GM19438 (cell line): ENCODE measurements around the gene CCDC78.

ENCODE experiments used
- ATAC-seq: cut with Tn5 transposase; IDR thresholded peaks from one replicate; pipeline ENCODE4 v1.9.1; 2021; ENCODE audit warnings: low read depth; ENCODE audit not compliant: unreplicated experiment

The CCDC78 gene

DNA sequence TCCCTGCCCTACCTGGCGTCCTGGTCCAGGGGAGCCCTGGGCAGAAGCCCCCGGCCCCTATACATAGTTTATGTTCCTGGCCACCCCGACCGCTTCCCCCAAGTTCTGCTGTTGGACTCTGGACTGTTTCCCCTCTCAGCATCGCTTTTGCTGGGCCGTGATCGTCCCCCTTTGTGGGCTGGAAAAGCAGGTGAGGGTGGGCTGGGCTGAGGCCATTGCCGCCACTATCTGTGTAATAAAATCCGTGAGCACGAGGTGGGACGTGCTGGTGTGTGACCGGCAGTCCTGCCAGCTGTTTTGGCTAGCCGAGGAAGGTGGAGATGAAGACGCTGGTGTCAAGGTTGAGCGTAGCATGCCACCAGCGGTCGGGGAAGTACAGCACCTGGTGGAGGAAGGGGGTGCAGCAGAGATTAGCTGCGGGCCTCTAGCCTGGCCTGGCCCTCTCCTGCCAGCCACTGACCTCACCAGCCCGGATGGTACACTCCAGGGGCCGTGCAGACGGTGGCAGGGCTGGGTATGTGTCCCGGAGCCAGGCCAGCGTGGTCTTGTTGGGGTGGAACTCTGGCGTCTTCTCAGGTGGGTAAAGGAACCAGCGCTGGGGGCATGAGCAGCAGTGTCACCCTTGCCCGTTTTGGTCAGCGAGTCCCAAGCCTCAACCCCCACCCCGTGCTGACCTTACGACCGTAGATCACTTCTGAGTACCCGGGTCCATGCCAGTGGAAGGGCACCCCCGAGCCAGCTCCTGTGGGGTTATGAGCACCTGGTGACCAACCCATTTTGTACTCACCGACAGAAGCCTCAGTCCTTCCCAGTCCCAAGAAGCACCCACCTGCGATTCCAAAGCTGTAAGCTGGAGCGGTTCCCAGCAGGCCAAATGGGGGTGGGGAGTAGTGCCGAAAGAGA lies 43.5 kb downstream of the CCDC78 start:
- ATAC-seq = no peak

DNA sequence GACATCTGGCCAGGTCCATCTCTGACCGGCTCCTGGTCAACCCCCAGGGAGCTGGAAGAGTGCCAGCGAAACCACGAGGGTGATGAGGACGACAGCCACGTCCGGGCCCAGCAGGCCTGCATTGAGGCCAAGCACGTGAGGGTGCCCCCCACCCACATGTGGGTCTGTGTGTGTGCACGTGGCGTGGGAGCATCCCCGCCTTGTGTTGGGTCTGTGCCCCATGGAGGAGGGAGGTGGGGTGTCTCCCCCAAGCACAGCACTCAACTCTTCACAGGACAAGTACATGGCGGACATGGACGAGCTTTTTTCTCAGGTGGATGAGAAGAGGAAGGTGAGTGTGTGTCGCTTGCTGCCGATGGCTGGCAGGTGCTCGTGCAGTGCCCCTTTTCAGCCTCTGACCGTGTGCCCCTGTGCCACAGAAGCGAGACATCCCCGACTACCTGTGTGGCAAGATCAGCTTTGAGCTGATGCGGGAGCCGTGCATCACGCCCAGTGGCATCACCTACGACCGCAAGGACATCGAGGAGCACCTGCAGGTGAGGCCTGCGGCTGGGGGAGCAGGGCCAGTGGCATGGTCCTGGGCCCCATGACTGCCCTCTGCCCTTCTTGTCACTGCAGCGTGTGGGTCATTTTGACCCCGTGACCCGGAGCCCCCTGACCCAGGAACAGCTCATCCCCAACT lies 44.4 kb downstream of the CCDC78 start:
- ATAC-seq = no peak

DNA sequence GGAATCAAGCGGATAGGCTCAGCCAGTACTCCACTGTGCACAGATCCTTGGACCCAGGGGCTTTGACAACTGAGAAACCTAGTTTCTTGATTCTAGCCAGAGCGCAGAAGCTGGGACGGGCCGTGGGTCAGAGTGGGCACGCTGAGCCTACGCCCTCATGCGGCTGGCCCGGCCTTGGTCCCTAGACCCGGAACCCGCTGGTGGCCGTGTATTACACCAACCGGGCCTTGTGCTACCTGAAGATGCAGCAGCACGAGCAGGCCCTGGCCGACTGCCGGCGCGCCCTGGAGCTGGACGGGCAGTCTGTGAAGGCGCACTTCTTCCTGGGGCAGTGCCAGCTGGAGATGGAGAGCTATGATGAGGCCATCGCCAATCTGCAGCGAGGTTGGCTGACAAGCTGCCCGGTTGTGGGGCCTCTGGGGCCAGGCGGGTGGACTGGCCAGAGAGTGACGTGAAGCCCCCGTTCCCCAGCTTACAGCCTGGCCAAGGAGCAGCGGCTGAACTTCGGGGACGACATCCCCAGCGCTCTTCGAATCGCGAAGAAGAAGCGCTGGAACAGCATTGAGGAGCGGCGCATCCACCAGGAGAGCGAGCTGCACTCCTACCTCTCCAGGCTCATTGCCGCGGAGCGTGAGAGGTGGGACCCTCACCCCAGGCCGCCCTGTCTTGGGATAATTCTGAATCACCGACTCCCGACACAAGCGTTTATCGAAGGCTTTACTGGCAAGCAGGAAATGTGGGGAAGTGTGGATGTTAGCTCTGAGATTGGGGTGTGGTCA lies 45.1 kb downstream of the CCDC78 start:
- no peak for ATAC-seq

DNA sequence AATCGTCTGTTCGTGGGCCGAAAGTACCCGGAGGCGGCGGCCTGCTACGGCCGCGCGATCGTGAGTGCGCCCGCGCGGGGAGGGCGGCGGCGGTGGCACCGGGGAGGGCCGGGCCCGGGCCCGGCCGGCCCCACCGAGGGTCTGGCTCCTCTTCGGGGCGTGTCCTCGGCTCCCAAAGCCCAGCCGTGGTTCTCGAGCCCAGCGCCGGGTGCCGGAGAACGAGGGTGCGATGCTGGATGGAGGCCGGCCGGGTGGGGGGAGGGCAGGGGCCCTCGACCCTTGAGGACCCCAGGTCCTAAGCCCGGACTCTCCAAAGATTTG lies 45.7 kb downstream of the CCDC78 start:
- ATAC-seq = no peak

DNA sequence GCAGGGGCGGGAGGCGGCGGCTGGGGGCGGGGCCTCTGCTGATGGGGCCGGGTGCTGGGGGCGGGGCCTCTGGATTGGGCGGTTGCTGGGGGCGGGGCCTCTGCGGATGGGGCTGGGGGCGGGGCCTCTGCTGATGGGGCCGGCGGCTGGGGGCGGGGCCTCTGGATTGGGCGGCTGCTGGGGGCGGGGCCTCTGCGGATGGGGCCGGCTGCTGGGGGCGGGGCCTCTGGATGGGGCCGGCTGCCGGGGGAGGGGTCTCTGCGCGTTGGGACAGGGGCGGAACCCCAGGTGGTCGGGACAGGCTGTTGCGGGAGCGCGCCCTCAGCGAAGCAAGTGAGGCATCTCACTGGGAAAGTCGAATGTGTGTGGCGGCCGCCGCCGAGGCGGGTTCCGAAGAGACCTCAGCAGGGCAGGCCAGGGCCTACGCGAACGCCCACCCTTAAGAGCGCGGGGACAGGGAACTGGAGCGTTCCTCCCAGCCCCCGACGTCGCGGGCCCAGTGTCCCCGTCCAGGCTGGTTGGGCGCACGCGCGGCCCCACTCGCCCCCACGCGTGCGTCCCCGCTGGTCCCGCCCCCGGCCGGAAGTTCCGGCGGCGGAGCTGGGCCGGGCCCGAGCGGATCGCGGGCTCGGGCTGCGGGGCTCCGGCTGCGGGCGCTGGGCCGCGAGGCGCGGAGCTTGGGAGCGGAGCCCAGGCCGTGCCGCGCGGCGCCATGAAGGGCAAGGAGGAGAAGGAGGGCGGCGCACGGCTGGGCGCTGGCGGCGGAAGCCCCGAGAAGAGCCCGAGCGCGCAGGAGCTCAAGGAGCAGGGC lies 46.2 kb downstream of the CCDC78 start, which contains the start of gene STUB1:
Gene STUB1 (plus strand): TSS at position 597 of the 811 bp plus-strand sequence. CDS start 116 bp downstream, at position 713.
- ATAC-seq = peak; percentile 37

DNA sequence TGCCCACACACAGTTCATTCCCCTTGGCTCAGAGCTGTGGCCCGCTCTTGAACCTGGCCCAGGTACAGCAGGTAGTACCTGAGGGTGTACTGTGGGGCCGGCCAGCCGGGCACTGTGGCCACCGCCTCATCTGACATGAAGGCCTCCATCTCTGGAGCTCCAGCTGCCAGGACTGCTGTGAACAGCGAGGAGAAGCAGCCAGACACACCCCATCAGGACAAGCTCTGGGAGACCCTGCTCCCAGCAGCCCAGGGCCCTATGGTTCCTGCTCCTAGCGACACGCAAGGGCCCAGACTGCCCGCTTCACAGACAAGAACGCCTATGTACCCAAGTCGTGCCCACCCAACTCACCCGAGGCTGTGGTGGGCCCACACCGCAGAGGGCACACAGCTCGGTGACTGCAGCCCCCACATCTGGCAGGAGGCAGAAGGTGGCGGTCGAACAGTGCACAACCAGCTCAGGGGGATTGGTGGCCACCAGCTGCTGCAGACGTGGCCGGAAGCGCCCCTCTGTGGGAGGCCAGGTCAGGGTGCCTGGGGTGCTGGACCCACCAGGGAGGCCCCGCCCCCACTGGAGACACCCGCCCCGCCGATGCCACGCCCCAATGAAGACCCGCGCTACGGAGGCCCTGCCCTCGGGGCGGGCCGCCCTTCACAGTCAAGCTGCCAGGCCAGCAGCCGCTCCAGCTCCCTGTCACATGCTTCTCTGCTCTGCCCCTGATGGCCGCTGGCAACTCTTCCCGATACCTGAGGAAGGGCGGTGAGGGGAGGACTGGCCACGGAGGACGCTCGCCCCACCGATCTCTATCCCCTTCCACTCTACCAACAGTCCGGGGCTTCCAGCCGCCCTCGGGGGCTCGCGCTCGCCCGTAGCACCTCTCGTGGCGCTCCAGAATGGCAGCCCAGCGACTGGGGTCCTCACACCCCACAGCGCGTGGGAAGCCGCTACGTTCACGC lies 47.1 kb downstream of the CCDC78 start:
- ATAC-seq = no peak

DNA sequence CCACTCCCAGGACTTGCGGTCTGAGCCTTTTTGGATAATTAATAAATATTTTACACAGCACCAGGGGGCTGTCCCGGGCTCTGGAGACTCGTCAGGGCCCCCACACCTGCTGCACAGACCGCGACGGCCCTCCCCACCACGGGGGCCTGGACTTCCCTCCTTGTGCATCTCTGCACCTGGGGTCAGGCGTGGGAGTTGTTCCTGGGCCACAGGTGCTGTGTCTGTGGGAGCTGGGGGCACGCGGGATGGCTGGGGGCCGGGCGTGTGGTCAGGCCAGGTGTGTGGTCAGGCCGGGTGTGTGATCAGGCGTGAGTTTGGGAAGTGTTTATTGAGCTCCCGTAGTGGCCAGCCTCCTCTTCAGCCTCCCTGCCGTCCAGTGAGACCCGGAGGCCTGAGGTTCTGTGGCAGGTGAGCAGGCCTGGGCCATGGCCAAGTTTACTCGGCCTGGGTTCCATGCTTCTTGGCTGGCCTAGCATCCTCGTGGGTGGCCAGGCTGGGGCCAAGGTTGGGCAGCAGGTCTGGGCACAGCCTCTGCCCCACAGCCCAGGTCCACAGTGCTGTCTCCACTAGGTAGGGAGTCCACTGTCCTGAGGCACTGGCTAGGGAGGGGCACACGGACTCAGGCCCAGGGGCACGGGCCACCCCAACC lies 47.9 kb downstream of the CCDC78 start:
- no peak for ATAC-seq

DNA sequence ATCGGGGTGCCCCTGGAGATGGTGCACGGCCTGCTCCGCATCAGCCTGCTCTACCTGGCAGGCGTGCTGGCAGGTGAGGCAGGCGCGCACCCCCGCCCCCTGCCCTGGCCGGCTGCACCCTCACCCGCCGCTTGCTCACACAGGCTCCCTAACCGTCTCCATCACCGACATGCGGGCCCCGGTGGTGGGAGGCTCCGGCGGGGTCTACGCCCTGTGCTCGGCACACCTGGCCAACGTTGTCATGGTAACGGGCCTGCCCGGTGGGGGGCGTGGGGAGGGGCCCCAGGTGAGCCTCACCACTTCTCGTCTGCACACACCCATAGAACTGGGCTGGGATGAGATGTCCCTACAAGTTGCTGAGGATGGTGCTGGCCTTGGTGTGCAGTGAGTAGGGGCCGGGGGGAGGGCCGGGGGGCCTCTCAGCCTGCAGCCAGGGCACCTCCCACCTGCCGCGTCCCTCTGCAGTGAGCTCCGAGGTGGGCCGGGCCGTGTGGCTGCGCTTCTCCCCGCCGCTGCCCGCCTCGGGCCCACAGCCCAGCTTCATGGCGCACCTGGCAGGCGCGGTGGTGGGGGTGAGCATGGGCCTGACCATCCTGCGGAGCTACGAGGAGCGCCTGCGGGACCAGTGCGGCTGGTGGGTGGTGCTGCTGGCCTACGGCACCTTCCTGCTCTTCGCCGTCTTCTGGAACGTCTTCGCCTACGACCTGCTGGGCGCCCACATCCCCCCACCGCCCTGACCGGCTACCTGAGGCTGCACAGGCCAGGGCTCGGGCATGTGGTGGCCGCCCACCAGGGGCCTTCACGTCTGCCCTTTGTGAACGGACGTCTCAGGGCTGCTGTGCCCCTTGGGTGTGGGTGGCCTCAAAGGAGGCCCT lies 48.7 kb downstream of the CCDC78 start:
- ATAC-seq = no peak

DNA sequence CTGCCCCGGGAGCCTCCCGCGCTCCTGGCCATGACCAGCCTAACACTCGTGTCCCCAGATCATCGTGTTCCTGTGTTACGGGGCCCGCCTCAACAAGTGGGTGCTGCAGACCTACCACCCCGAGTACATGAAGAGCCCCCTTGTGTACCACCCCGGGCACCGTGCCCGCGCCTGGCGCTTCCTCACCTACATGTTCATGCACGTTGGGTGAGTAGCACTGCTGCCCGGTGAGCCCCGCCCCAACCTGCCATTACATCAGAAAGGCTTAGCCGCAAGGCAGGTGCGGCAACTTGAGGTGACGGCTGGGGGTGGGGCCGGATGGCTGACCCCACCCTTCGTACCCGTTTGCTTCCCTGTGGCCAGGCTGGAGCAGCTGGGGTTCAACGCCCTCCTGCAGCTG lies 49.3 kb downstream of the CCDC78 start:
- ATAC-seq = no peak

DNA sequence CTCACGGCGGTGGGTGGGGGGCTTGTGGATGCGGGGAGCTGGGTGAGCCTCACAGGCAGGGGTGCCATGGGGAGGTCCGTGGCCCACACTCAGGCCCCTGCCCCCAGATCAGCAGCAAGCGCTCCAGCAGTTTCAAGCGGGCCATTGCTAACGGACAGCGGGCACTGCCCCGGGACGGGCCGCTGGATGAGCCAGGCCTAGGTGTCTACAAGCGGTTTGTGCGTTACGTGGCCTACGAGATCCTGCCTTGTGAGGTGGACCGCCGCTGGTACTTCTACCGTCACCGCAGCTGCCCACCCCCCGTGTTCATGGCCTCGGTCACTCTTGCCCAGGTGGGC lies 49.7 kb downstream of the CCDC78 start:
- ATAC-seq = no peak

DNA sequence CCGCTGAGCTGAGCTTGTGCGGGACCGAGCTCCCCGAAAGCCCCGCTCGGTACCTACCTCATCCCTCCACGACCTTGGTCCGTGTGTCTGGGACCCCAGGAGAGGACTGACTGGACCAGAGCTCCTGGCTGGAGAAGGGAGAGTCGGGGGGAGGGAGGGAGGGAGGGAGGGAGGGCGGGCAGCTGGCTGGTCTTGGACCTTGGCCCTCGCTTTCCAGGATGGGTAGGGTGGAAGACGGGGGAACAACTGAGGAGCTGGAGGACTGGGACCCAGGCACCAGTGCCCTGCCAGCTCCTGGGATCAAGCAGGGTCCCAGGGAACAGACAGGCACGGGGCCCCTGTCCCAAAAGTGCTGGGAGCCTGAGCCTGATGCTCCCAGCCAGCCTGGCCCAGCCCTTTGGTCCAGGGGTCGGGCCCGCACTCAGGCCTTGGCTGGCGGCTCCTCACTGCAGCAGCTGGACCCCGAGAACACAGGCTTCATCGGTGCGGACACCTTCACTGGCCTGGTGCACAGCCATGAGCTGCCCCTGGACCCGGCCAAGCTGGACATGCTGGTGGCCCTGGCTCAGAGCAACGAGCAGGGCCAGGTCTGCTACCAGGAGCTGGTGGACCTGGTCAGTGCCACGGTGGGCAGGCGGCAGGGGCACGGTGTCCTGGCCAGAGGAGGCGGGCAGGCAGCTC lies 50.2 kb downstream of the CCDC78 start:
- ATAC-seq = no peak

DNA sequence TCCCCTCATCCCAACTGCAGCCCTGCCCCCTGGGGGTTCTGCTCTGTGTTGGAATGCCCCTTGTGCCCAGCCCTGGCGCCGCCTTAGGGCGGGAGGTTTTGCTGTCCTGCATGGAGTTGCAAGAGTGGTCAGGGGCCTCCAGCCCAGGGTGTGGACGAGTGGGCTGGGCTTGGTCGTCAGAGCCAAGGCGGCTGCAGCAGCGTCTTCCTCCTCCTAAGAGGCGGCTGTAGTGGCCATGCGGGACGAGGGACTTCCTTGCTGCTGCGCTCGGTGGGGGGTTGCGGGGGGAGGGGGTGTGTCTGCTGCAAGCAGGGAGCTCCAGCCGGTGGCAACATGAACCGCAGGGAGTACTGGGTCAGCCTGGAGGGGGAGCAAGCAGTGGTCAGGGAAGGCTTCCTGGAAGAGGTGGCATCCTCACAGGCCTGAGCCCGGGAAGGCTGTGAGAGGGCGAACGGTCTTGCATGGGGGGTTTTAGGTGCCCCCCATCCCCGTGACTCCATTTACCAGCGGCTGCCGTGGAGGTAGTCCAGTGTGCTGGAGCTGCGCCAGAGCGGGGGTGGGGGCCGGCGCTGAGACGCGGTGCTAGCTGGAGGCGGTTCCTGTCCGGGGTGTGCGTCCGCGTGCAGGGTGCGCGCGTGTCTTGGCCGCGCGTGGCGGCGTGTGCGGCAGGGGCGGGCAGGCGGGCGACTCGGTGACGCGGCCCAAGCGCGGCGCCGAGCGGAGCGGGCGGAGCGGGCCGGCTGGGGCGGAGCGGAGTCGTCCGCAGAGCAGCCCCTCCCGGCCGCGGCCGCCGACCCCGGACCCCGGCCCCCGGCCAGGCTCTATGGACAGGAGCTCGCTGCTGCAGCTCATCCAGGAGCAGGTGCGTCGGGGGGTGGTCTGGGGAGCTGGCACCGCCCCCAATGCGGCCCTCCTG lies 51.0 kb downstream of the CCDC78 start, which contains the start of gene RHBDL1:
Gene RHBDL1 (plus strand): TSS at position 704 of the 916 bp plus-strand sequence. CDS start 120 bp downstream, at position 824.
- ATAC-seq = no peak

DNA sequence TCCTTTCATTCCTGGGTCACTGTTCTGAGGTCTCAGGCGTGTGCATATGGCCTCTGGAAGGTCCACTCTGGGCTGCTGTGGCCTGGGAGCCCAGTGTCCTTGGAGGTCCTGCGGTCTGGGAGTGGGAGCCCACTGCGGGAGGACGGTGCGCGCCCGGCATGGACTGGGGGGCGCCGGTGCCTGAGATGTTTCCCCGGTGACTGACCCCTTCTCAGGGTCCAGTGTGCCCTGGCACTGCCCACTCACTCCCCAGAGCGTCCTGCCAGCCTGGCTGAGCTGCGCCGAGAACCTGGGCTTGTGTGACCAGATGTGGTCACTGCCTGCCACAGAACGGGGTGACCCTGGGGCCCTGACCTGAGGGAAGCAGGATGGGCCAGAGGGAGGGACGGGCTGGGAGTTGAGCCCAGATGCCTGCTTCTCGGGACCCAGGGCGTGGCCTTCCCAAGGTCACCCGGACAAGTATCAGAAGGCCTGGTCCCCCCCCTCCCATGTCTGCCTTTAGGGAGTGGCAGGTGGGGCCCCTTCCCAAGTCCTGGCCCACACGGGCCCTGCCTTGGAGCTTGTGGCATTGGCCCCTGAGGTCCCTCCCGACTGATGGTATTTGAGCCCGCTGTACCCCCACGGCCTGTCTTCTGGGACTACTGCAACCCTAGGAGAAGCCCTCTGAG lies 51.9 kb downstream of the CCDC78 start:
- ATAC-seq = no peak

DNA sequence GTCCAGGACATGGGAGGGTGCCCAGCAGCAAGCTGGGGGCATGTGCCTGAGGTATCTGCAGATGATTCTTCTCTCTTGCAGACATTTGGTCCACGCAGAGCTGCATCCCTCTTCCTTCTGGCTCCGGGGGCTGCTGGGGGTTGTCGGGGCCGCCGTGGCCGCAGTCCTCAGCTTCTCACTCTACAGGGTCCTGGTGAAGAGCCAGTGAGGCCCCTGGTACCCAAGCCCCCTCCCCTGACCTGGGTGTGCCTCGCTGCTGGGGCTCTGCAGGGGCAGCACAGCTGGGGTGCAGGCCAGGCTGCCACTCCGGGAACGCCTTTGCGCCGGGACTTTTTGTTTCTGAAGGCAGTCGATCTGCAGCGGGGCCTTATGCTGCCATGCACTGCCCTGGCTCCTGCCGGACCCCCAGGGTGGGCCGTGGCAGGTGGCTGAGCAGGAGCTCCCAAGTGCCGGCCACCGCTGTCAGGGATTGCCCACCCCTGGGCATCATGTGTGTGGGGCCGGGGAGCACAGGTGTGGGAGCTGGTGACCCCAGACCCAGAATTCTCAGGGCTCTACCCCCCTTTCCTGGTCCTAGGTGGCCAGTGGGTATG lies 52.7 kb downstream of the CCDC78 start:
- no peak for ATAC-seq

DNA sequence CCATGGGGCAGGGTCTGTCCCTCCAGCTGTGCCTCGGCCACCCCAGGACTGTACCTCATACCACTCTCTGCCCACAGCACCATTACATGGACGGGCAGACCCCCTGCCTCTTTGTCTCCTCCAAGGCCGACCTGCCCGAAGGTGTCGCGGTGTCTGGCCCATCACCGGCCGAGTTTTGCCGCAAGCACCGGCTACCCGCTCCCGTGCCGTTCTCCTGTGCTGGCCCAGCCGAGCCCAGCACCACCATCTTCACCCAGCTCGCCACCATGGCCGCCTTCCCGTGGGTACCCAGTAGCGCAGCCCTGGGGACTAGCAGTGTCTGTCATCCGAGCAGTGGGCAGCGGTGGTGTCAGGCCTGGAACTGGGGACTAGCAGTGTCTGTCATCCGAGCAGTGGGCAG lies 53.4 kb downstream of the CCDC78 start:
- ATAC-seq = no peak
